ENCODE results near the gene MLLT1.

The MLLT1 gene

GRCh38 chr19:6233827-6234511 lies 45.8 kb downstream of the MLLT1 start:
- DNase-seq: peak; percentile 58 to 74

GRCh38 chr19:6233056-6233826 lies 46.5 kb downstream of the MLLT1 start:
- peak; percentile 72 to 75 for DNase-seq

GRCh38 chr19:6232601-6233055 lies 47.1 kb downstream of the MLLT1 start:
- DNase-seq: peak in 1 of 2 experiments; percentile 16

- no peak for DNase-seq
Measured at GRCh38 chr19:6230991-6231448, 48.8 kb downstream of the MLLT1 start.

DNA sequence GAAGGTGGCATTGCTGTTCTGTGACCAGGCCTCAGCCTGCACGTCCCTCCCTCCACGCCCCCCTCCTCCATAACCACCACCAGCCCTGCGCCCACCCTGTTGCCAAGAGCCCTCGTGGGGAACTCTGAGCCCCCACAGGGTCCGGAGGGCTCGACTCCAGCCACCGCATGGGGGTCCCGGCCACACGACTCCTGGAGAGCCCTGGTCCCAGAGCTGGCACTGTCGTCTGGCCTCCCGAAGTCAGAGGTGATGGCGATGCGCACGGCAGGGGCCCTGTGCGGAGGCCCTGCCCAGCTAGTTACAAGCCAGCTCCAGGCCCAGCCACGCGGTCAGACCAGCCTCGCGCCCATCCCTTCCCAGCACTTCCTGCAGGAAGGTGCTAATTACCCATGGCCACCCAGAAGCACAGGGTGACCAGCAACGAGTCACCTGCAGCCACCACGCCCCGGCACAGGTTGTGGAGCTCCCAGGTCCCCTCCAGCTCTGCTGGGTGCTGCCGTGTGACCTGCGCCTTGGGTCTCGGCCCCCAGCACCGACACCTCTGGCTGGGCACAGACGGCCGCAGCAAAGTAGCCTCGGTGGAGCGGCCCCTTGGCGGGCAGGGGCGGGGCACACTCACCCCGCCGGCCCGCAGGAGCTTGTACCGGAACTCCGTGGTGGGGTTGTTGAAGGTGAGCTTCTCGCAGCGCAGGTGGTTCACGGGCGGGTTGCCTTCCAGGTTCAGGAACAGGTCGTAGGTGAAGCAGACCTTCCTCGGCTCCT lies 49.6 kb downstream of the MLLT1 start:
- DNase-seq: no peak

DNA sequence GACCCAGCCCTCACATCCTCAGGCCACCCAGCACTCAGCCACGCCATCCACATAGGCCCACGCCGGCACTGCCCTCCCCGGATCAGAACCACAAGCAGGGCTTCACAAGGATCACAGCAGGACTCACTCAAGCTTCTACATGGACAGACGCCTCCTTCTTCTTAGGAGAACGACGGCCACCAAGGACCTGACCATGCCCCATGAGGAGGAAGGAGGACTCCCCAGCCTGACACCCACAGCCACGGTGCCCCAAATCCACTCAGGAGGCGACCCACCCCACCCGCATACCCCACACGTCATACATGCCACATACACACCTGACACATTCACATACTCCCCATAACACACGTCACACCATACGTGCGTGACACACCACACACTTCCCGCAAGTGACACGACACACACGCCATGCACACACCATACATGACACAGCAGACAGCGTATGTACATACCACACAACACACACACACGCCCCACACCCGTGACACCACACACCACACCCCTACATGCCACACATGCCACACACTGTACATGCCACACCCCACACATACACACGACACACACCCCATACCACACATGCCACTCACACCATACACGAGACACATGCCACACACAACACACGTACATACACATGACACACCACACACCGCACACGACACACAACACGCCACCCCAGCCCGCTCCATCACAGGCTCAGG lies 50.4 kb downstream of the MLLT1 start:
- no peak for DNase-seq

DNA sequence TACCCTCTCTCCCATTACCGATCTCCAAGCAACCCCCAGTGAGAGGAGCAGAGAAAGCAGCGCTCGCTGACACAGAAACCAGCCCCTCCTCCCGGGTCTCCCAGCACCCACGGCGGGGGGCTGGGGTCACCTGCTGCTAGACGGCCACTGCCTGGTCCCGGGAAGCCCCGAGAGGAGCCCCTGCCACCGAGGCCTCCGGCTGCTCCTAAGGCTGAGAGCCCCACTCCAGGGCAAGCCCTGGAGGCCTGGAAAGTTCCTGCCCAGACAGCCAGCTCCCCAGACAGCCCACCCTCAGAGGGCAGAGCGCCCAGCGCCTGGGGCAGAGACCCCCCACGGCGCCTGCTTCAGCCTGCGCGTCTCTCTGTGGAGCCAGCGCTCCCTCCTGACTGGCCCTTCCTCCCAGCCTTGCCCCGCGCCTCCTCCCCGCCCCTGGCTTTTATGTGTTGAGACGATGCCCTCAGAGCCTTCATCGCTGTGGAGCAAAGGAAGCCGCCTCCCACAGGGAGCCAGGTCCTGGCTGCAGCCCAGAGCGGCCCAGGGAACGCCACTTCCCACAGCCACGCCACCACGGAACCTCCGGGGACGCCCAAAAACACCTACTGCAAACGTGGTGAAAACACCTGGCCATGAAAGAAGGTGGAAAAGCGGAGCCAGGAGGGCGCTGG lies 51.1 kb downstream of the MLLT1 start:
- no peak for DNase-seq

DNA sequence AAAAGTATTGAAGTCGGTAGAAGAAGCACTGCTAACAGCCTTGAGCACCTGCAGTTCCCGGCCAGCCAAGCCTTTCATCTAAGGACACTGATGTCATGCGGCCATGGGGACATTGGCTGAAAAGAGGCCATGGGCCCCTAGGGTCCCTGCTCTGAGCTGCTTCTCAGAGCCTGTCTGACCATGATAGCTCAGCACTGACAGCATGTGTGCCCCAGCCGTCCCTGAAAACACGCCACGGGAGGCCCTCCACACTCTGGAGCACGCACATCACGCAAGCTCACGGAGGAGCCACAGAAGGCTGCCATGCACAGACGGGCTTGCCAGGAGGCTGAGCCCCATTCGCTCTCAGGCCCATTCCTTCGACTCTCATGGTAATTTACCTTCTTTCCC lies 51.8 kb downstream of the MLLT1 start:
- DNase-seq: no peak

GRCh38 chr19:6227156-6227935 lies 52.4 kb downstream of the MLLT1 start:
- no peak for DNase-seq

GRCh38 chr19:6226444-6227155 lies 53.2 kb downstream of the MLLT1 start:
- DNase-seq: no peak

DNA sequence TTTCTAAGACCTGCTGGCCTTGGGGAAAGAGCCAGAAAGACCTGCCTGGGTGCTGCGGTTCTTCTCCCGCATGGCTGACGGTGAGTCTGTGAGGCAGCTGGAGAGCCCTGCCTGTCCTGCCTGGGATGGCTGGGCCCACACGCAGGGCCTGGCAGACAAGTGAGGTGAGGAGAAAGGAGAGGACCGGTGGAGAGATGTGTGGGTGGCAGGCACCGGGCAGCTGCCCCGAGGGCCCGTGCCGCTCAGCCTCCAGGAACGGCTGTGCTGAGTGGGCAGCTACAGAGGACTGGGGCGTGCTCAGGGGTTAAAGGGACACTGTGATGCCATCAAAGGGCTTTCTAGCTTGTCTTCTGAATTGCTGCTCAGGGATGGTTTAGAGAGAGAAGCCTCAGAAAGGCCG lies 53.8 kb downstream of the MLLT1 start:
- no peak for DNase-seq

- DNase-seq: no peak
Measured at GRCh38 chr19:6225232-6225865, 54.4 kb downstream of the MLLT1 start.

- no peak for DNase-seq
Measured at GRCh38 chr19:6224308-6224675, 55.5 kb downstream of the MLLT1 start.

DNA sequence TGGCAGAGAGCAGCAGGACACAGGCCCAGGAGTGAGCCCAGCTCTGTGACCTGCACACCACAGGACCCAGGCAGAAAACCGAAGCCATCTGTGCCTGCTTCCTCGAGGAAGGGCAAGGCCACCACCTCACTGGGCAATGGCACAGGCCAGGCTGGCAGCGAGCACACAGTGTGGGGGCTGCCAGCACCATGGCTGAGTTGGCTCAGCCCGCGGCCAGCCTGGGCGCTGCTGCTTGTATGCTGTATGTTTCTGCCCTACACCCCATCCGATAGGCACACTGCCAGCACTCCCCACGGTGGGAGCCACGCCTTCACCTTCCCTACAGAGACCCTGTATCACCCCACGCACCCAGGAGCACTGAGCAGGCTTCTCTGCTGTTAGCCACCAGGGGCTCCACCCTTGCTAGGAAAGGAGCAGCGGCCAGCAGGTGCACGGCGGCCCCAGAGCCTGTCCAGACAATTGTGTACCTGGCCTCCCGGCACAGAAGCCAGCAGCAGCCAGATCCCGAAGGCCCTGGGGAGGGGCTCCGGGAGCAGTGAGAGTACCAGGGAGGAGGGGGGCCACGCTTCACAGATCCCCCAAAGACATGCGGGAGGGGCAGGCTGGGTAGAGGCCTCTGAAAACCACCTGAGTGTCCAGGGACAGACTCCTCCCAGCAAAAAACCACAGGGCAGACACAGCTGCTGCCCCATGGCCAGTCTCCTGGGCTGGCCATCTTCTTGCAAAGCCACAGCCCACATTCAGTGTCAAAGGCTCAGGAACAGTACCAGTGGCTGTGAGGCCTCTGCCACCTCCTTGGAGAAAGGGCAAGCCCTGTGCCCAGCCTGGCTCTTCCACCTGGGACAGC lies 56.1 kb downstream of the MLLT1 start:
- no peak for DNase-seq

DNA sequence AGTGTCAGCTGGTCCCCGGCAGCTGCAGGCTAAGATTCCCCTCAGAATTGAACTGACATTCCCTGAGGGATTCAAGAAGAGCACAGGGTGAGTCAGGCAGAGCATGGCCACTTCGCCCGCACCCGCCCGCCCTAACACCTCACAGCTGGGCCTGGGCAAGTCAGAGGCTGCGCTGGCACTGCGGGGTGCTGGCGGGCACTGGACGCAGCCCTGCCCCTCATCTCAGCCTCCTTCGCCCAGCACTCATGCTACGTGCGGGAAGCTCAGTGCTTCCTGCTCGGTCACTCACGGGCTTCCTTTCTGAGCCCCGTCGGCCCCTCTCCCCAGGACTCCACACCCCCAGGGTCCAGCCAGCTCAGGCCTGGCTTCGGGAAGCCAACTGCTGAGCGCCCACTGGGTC lies 56.9 kb downstream of the MLLT1 start:
- DNase-seq: no peak

GRCh38 chr19:6221878-6222746 lies 57.7 kb downstream of the MLLT1 start:
- DNase-seq: no peak

DNA sequence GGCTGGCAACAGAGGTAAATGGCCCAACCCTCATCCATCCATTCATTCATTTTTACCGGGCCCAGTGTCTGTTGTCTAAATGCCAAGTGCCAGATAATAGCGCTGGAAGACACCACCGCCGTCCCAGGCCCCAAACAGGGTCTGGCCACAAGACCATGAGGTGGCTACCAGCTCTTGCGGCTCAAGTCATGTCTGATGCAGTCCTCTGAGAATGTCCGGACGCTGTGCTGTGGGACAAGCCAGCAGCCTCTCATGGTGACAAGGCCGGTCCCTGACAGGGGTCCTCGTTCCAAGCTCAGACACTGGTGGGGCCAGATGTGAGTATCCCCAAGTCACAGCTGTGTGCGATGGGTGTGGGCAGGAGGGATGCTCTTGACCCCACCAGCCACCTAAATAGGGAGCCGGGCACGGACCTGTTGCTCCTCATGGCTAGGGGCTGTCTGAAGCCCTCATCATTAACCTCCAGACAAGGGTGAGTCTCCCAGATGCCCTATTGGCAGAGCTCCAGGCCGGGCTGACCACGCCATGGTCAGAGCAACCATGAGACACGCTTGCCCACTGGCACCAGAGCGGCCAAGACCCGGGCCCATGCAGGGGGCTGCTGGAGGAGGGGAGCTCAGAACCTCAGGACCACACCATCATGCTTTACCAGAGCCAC lies 58.4 kb downstream of the MLLT1 start:
- DNase-seq: no peak

All from Kasumi-1 (cell line).